Right renal cortex interstitium (tissue), 3 donors: ENCODE data around the gene FBXO47. TPM values are rescaled to one million over a fixed set of nuclear protein-coding genes. Genes with fewer than 3 reads are reported as not detected.

Experiments
- DNase-seq, 3 donors: peaks; one replicate each; pipeline ENCODE4 v3.0.0-alpha.2; 2013; ENCODE audit warnings: low read depth in 3 of 3, low spot score in 2 of 3
- polyA plus RNA-seq, 3 donors: library from polyadenylated mRNA; unstranded; fragments of 120-200 nt; gene quantifications; one replicate each; pipeline ENCODE4 v1.2.1, GENCODE V29; 2013; ENCODE audit not compliant: insufficient read length in 3 of 3

Gene FBXO47, protein sequence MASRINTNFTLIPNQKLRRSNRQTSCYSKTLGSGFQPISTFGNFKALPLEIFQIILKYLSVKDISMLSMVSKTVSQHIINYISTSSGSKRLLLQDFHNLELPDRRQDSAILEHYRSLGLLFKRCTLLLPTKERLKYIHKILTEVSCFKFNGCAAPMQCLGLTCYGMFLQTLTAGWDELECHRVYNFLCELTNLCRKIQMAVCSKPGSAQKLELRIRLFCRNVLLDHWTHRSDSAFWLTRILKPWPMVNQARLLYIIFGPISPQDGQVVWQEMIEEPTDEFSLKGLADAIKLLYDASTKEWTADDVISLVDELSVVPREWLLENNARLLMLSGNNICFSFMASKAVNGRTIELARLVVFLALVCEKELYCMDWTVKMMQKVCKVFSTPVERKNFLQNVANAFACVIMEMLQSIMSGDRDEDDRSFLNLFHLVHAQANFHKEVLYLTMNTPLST
- not detected for polyA plus RNA-seq

DNA sequence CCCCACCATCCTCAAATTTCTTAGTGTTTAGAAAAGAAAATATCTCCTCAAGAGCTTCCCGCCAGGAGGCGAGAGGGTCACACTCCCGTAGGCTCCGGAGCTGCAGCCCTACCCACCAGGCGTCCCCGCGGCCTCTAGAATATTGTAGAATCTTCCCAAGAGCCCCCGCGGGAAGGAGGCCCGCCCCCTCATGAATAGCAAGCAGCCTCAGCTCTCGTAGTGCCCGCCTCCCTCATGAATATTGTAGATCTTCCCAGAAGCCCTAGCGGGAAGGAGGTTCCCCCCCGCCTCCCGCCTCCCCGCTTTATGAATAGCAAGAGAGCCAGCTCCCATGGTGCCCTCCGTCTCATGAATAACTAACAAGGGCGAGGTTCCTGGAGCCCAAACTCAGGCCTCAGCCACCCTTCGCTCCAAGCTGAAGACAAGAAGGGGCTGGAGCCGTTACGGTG, at the start of gene FBXO47:
Gene FBXO47, minus strand, starts transcription at position 114 of the 449 bp plus-strand sequence. CDS start 4,378 bp downstream, outside the sequence.
- DNase-seq = peak in 2 of 3 donors; percentile 82 to 87

DNA sequence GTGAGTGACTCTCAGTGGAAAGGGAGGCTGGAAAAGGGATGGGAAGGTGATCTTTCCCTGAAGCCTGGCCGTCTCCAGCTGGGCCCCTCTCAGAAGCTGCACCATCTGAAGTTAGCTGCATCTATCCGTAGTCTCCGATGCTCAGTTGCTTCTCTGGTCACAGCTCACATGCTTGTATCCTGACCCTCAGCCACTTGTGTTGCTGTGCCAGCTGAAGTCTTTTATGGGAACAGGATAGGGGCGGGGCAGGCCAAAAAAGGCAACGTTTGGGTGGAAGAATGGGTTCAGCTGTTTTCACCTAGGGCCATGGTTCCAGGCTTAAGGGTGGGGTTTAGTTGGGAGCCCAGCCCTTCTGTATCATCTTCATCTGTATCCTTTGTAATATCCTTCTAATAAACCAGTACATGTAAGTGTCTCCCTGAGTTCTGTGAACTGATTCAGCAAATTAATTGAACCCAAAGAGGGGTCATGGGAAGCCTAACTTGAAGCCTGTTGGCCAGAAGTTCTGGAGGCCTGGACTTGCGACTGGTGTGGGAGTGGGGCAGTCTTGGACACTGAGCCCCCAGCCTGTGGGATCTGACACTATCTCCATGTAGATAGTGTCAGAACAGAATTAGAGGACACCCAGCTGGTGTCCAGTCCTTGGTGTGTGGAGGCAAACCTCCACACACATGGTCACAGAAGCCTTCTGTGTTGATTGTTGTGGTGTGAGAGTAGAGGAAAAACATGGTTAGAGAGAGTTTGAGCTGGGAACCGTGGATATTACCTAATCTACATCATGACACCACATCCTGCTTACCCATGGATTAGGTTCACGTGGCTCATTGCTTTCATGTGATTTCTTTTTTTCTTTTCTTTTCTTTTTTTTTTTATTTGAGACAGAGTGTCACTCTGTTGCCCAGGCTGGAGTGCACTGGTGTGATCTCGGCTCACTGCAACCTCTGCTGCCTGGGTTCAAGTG, 49.3 kb upstream of the FBXO47 start:
- DNase-seq = no peak

DNA sequence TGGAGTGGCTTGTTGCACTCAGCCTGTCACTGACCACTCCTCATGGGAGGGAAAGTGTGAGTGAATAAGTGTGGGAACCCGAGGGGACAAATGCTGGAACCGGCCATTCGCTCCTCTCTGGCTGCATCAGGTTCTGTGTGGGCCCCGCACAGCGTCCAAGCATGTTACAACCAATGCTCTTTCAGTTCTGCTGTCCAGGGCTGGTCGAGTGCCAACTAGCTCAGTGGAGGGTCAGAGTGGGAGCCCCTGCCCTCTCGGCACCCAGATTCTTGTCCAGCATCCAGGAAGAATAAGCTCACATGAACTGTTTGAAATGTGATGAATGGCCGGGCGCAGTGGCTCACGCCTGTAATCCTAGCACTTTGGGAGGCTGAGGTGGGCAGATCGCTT, 48.3 kb upstream of the FBXO47 start:
- no peak for DNase-seq

DNA sequence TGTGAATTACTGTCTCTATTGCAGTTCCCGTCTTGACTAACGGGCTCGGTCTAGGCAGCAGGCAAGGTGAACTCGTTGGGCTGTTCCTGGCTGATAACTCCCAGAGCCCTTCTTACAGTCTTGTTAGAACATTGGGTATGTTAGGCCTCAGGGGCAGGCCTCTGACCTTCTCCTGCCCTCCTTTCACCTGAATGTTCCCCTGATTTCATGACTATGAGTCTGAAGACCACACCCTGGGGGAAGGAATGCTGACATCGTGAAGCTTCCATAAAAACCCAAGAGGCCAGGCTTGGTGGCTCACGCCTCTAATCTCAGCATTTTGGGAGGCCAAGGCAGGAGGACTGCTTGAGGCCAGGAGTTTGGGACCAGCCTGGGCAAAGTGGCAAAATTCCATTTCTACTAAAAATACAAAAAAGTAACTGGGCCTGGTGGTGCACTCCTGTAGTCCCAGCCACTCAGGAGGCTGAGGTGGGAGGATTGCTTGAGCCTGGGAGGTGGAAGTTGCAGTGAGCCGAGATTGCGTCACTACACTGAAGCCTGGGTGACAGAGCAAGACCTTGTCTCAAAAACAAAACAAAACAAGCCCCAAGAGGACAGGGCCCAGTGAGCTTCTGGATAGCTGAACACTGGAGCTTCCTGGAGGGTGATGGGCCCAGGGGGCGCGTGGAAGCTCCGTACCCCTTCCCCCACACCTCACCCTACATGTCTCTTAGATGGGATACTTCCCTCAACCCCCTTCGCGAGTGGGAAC, 47.8 kb upstream of the FBXO47 start:
- DNase-seq = no peak

DNA sequence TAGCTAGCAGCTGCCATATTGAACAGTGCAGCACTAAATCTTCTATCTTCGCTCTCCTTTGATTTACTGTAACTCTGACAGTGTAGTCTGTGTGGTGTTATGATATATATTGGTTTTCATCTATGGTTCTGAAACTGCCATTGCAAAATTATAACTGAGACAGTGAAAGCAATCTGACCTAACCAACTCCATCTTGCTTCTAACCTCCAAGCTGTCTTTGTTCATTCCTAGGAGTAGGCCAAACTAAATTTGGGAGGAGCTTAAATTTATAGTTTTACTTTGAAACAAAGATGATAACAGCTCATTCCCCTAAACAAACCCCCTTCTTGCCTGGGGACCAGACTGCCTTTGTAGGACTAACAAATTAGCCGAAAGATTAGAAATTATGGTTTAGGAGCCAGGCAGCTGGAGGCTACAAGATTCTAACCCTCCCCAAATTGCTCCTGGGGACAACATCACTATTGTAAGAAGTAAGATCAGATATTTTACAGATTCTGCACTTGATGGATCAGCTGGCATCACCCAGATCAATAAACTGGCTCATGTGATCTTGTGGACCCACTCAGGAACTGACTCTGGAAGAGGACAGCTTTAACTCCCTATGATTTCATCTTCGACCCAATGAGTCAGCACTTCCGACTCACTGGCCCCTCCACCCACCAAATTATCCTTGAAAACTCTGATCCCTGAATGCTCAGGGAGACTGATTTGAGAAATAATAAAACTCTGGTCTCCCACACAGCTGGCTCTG, 47.0 kb upstream of the FBXO47 start:
- DNase-seq = no peak

DNA sequence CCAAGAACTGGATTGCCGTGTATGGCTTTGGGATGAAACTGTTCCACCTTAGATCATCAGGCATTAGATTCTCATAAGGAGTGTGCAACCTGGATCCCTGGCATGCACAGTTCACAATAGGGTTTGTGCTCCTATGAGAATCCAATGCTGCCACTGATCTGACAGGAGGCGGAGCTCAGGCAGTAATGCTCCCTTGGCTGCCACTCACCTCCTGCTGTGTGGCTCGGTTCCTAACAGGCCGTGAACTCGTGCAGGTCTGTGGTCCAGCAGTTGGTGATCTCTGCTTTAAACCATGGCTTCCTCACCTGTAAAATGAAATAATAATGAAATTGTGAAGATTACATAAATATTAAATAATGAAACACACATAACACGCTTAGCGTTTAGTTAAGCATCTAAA, 45.5 kb upstream of the FBXO47 start:
- no peak for DNase-seq

DNA sequence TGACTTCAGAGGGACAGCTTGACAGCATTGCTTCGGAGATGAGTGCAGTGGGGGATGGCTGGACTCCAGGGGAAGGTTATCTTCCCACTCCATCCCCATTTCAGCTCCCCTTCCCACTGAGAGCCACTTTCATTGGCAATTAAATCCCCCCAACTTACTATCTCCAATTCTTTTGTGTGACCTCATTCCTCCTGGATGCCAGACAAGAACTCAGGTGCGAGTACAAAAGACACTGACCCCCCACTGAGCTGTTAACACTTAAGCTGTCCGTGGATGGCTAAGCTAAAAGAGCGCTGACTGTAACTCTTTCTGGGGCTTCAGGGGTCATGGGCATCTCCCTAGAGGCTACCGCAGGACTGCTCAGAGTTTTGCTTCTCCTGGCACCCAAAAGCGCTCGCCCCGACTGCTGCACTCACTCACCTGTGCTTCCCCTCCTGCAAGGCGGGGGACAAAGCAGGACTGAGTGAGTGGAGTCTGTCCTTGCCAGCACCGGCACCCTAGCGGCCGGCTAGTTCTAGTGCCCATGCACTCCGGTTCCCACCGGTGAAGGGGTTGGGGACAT, 44.8 kb upstream of the FBXO47 start:
- no peak for DNase-seq

DNA sequence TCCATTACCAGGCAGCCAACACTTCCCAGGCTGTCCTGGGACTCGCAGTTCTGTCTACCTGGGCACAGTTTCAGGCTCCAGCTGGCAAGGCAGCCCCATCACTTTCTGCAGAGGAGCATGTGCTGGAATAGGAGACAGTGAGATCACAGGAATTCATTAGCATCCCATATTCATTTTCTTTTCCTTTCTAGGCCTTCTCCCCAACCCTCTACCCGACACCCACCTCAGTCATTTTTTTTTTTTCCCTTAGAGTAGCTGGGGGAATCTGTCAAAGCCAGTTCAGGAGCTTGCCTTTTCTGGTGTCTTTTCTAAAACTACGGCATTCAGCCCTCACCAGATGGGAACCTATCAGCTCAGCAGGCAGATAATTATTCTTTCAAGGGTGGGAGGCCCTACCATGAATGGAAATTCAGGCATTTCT, 42.4 kb upstream of the FBXO47 start:
- DNase-seq = no peak

DNA sequence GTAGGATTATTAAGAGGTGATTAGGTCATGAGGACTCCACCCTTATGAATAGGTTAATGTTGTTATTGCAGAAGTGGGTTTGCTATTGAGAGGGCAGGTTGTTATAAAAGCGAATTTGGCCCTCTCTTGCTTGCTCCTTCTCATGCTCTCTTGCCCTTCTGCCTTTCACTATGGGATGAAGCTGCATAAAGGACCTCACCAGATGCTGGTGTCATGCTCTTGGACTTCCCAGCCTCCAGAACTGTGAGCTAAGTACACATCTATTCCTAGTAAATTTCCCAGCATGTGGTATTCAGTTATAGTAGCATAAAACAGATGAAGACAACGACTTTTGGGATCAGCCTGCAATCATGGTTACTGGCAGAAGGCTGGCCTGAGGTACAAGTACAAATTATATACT, 41.4 kb upstream of the FBXO47 start:
- no peak for DNase-seq

DNA sequence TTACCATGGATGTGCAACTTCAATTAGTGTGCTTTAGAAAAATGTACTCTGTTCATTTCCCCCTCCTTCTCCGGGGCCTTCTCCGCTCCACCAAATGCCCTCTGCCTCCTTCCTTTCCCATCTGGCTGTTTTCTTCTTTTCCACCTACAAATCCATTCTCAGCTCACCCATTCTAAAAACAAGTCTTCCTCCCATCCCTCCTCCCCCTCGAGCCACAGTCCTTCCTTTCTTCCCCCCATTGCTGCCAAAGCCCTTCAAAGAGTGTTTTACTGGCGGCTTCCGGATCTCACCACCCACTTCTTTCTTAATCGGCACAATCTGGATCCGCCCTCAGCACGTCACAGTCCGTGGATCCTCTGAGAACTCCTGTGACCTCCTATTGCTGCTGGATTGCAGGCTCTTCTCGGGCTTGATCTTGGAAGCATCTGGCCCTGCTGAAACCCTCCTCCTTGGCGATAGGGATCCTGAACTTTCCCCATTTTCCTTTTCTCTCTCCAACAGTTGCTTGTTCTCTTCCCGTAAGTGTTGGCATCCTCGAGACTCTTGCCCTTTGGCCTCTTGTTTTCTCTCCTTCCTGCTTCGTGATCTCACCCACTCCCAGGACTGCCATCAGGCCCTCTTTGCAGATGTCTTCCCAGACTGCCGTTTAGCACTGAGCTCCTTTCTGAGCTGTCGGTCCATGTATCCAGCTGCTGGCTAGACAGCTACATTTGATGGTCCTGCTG, 36.0 kb upstream of the FBXO47 start:
- no peak for DNase-seq

DNA sequence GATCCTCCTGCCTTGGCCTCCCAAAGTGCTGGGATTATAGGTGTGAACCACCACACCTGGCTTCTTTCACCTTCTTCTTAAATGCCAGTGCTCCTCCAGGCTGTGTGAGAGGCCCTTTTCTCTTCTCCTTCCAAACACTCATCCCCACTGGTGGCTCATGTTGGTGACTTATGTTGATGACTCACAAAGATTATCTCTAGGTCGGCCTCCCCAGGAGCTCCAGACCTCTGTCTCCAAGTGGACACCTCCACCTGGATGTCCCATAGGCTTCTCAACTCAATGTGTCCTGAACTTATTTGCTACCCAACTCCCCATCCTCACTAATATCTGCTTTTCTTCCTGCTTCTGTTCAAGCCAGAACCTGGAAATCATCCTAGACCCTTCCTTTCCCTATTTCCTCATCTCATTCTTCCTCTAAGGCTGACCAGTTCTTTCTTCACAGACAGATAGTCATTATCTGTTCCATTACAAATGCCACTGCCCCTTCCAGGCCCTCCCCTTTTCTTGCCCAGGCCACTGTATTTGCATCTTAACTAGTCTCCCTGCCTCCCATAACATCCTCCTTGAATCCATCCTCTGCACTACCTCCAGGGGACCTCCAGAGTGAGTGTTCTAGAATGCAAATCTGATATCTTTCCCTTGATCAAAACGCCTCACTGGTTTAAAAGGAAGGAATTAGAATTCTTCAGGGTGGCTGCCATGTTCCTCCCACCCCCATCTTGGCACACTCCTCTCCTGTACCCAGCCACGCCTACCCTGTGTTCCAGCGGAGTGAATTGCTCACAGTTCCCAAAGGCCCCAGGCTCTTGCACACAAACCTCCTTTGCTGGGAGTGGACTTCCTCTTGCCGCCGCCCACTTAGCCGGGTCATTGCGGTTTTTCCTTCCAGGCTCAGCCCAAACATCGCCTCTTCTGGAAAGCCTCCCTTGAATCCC, 34.8 kb upstream of the FBXO47 start:
- no peak for DNase-seq

DNA sequence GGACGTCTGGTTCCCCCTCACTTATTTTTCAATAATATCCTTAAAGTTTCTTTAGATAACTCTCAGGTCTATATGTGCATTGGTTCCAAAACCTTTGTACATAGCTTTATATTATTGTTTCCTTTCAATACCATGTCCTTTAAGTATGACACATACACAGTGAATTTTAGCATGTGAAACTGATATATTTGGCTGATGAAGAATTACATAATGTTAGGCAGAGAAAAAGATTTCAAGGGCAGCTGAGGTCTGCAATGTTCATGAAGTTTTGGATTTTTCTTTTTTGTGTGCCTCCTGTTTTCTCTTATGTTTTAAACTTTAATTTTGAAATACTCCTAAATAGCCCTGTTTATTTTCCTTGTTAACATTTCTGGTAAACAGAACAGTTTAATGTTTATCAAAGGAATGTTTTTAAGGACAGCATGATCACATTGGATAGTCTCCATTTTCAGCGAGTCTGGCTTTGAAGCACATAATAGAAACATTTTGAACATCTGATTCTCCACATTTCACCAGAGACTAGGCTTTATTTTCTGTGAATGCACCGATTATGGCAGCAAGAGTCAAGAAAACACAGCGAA, 32.9 kb upstream of the FBXO47 start:
- no peak for DNase-seq

DNA sequence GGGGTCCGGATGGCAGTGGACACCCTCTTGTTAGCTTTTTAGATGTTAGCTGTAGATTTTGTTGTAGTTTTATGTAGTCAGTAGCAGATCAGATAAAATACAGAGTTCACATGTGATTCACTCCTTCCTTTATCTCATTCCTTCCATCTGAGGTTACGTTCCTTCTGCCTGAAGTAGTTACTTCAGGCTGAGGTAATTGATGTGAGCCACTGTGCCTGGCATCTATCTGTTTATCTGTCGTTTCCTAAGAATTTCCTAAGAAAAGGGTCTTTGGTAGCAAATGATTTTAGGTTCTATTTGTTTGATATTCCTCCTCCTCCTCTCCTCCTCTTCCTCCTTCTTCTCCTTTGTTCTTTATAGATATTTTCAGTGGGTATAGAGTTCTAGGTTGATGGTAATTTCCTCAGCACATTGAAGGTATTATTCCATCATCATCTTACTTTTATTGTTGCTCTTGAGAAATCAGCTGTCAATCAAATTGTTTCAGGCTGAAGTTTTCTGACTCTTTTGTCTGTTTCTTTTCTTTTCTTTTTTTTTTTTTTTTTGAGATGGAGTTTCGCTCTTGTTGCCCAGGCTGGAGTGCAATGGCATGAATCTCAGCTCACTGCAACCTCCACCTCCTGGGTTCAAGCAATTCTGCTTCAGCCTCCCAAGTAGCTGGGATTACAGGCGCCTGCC, 29.6 kb upstream of the FBXO47 start:
- DNase-seq = no peak

DNA sequence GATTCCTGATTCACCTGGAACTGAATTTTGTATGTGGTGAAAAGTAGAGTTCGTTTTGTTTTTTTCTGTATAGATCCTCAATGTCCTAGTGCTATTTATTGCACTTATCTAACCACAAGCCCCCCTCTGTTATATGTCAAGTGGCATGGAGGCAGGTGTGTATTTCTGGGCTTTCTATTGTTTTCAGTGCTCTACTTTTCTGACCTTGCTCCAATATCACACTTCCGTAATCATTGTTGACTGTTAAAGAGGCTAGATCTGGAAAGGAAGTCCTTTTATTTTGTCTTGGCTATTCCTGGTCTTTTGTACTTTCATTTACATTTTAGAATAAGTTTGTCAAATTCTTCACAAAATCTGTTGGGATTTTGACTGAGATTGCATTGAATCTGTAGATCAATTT, 26.8 kb upstream of the FBXO47 start:
- DNase-seq = no peak

DNA sequence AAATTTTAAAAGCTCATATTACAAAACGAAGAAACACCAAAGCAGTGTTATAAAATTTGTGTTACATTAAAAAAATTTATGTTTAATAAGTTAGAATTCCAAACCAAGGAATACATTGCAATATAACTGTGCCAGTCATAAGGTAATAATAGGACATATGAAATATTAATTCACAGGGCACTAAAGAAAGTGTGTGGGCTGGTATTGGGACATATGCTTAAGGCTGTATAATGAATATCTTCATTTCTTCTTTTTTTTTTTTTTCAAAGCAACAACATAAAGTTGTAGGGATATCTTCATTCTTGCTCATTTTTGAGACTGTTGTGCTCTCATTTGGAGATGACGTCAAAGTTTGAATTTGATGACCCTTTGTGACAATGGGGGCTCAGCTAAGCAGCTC, 17.5 kb upstream of the FBXO47 start:
- no peak for DNase-seq

DNA sequence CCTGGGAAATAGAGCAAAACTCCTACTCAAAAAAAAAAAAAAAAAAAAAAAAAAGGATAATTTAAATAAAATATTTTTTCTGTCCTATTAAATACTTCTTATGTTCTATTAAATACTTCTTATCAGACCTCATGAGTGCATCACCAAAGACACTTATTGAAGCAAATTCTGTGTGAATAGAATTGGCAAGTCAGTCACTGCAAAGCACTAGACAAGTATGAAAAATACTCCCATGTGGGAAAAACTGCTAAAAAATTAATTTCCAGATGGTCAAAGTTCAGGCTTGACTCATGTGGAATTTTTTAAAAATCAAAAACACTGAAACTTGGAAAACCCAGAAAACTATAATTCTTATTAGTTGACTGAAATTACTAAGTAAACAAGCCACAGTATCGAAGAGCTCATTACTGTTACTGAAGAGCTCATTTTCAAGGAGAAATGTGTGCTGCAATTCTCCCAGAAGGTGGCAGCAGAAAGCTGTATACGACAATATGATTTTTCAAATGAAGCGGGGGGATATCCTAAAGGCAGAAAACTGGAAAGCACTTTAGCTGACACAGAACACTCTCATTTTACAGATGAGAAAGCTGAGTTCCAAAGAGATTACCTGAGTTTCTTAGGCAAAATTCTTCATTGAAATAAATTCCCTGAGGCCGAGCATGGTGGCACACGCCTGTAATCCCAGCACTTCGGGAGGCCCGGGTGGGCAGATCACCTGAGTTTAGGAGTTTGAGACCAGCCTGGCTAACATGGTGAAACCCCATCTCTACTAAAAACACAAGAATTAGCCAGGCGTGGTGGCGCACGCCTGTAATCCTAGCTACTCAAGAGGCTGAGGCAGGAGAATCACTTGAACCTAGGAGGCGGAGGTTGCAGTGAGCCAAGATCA, 15.9 kb upstream of the FBXO47 start:
- DNase-seq = peak in 2 of 3 donors; percentile 52 to 54
